Ectodermal cell (in vitro differentiated cells): Measurements from ENCODE around the gene HOXC4.
A peak's percentile ranks its signal among the peaks of the same experiment; 100 is the strongest.

Source experiments
- H3K27ac ChIP-seq: 2 replicates; pipeline ENCODE4 v1.7.0; 2013; ENCODE audit warnings: mild to moderate bottlenecking, low read depth, low read length; ENCODE audit not compliant: insufficient read depth, poor library complexity, severe bottlenecking
- H3K27me3 ChIP-seq: 2 replicates; pipeline ENCODE4 v1.7.0; 2013; ENCODE audit warnings: mild to moderate bottlenecking, low read length; ENCODE audit not compliant: insufficient read depth, control insufficient read depth, poor library complexity, severe bottlenecking
- H3K36me3 ChIP-seq: one replicate; pipeline ENCODE4 v1.7.0; 2013; ENCODE audit warnings: low read length; ENCODE audit not compliant: control insufficient read depth, insufficient read depth
- H3K4me1 ChIP-seq: one replicate; pipeline ENCODE4 v1.7.0; 2013; ENCODE audit warnings: low read length; ENCODE audit not compliant: control insufficient read depth, insufficient read depth
- H3K4me3 ChIP-seq: 2 replicates; pipeline ENCODE4 v1.7.0; 2013; ENCODE audit warnings: low read depth, low read length, control low read depth; ENCODE audit not compliant: insufficient read depth
- H3K9me3 ChIP-seq: 2 replicates; pipeline ENCODE4 v1.7.0; 2013; ENCODE audit warnings: mild to moderate bottlenecking, low read length, moderate library complexity; ENCODE audit not compliant: control insufficient read depth
- WGBS, 2 experiments: methylation state at CpG; one replicate each; pipeline ENCODE4 v1.1.7; 2013; ENCODE audit warnings: missing lambda C conversion rate in 2 of 2; 5-methylcytosine and 5-hydroxymethylcytosine counted together

HOXC4 gene

GRCh38 chr12:54016478-54016964, 37.1 kb upstream of the HOXC4 start:
- H3K36me3 ChIP-seq, result no peaks in the 10 kb centered on the region
- H3K9me3 ChIP-seq, result no peaks in the 10 kb centered on the region
- H3K27me3 ChIP-seq, result peaks cover 100% of the 10 kb centered on the region
- H3K4me3 ChIP-seq, result no peak overlapping the region
- H3K4me1 ChIP-seq, result peaks cover 10% of the 10 kb centered on the region
- H3K27ac ChIP-seq, result no peak overlapping the region
- WGBS, 2 experiments, result 5 to 6% methylated on average over 20 to 21 of the region's 25 CpGs

- Histone ChIP-seq H3K4me1 (peaks cover 10% of the 10 kb centered on the region), H3K36me3 (no peaks in the 10 kb centered on the region), H3K9me3 (no peaks in the 10 kb centered on the region), H3K27me3 (peaks cover 100% of the 10 kb centered on the region), H3K27ac (no peak overlapping the region), H3K4me3 (peak overlapping the region; percentile 25)
- WGBS, 2 experiments, result 6% methylated on average over 22 to 23 of the region's 24 CpGs
Observed at GRCh38 chr12:54017027-54017788, 36.4 kb upstream of the HOXC4 start.

GRCh38 chr12:54017878-54018467, 35.7 kb upstream of the HOXC4 start:
- peaks cover 10% of the 10 kb centered on the region for H3K4me1 ChIP-seq
- H3K4me3 ChIP-seq, result peak overlapping the region; percentile 25
- WGBS, 2 experiments, result 1% methylated on average over 34 of the region's 34 CpGs
- H3K9me3 ChIP-seq, result no peaks in the 10 kb centered on the region
- H3K27me3 ChIP-seq, result peaks cover 100% of the 10 kb centered on the region
- H3K27ac ChIP-seq, result no peak overlapping the region
- no peaks in the 10 kb centered on the region for H3K36me3 ChIP-seq

- H3K9me3 ChIP-seq, result no peaks in the 10 kb centered on the region
- H3K36me3 ChIP-seq, result no peaks in the 10 kb centered on the region
- H3K4me3 ChIP-seq, result no peak overlapping the region
- H3K4me1 ChIP-seq, result peaks cover 10% of the 10 kb centered on the region
- H3K27me3 ChIP-seq, result peaks cover 100% of the 10 kb centered on the region
- H3K27ac ChIP-seq, result no peak overlapping the region
- WGBS, 2 experiments, result 4 to 8% methylated on average over 29 of the region's 29 CpGs
Observed at GRCh38 chr12:54018468-54018984, 35.1 kb upstream of the HOXC4 start.

GRCh38 chr12:54019091-54019811, 34.4 kb upstream of the HOXC4 start:
- Histone ChIP-seq H3K4me3 (no peak overlapping the region), H3K36me3 (no peaks in the 10 kb centered on the region), H3K27me3 (peaks cover 100% of the 10 kb centered on the region), H3K27ac (no peak overlapping the region), H3K4me1 (peaks cover 10% of the 10 kb centered on the region), H3K9me3 (no peaks in the 10 kb centered on the region)
- WGBS, 2 experiments, result 2% methylated on average over 38 to 43 of the region's 43 CpGs

- Histone ChIP-seq H3K27ac (no peak overlapping the region), H3K27me3 (peaks cover 100% of the 10 kb centered on the region), H3K9me3 (no peaks in the 10 kb centered on the region), H3K36me3 (no peaks in the 10 kb centered on the region), H3K4me1 (peaks cover 10% of the 10 kb centered on the region), H3K4me3 (no peak overlapping the region)
- WGBS, 2 experiments, result 12 to 13% methylated on average over 9 to 10 of the region's 10 CpGs
Observed at GRCh38 chr12:54019924-54020590, 33.6 kb upstream of the HOXC4 start.

GRCh38 chr12:54020591-54021405, 32.8 kb upstream of the HOXC4 start:
- H3K36me3 ChIP-seq, result no peaks in the 10 kb centered on the region
- no peaks in the 10 kb centered on the region for H3K9me3 ChIP-seq
- no peak overlapping the region for H3K4me3 ChIP-seq
- H3K27ac ChIP-seq, result no peak overlapping the region
- H3K4me1 ChIP-seq, result peaks cover 10% of the 10 kb centered on the region
- WGBS, 2 experiments, result 15 to 19% methylated on average over 23 of the region's 23 CpGs
- H3K27me3 ChIP-seq, result peaks cover 100% of the 10 kb centered on the region

GRCh38 chr12:54021432-54022013, 32.1 kb upstream of the HOXC4 start:
- H3K27ac ChIP-seq, result no peak overlapping the region
- no peak overlapping the region for H3K4me3 ChIP-seq
- peaks cover 100% of the 10 kb centered on the region for H3K27me3 ChIP-seq
- H3K36me3 ChIP-seq, result no peaks in the 10 kb centered on the region
- no peaks in the 10 kb centered on the region for H3K9me3 ChIP-seq
- WGBS, 2 experiments, result 2 to 3% methylated on average over 16 of the region's 16 CpGs
- H3K4me1 ChIP-seq, result peaks cover 10% of the 10 kb centered on the region
